Mucosa of descending colon (tissue), 3 donors: Measurements from ENCODE around the gene TK1. TPM values are rescaled to one million over a fixed set of nuclear protein-coding genes. Genes with fewer than 3 reads are reported as not detected.

Experiments
- ATAC-seq: fragments of 200-7000 bp; cut with Tn5 transposase; one replicate; pipeline ENCODE4 v1.9.1; 2020; ENCODE audit warnings: mild to moderate bottlenecking, moderate library complexity
- DNase-seq, 3 donors: peaks; one replicate each; pipeline ENCODE4 v3.0.0-alpha.2; 2020
- H3K36me3 ChIP-seq: fragments of 200-600 bp; one replicate; pipeline ENCODE4 v1.8.0; 2021; ENCODE audit warnings: low read depth, mild to moderate bottlenecking
- H3K4me1 ChIP-seq: fragments of 200-600 bp; one replicate; pipeline ENCODE4 v1.8.0; 2021; ENCODE audit warnings: low read depth, mild to moderate bottlenecking
- H3K4me3 ChIP-seq: fragments of 200-600 bp; one replicate; pipeline ENCODE4 v1.8.0; 2021; ENCODE audit warnings: mild to moderate bottlenecking
- H3K9me3 ChIP-seq: fragments of 200-600 bp; one replicate; pipeline ENCODE4 v1.8.0; 2021; ENCODE audit warnings: mild to moderate bottlenecking
- CTCF ChIP-seq: fragments of 200-600 bp; IDR thresholded peaks from one replicate; pipeline ENCODE4 v1.8.0; 2022; ENCODE audit warnings: antibody characterized with exemption, mild to moderate bottlenecking
- intact Hi-C, 2 donors: fragments of 100-400 bp; cut with DNase I in 1 of 2; cut with micrococcal nuclease in 1 of 2; formaldehyde crosslinking; loops; one replicate each; pipeline versions ENCODE4 v1.11.0 to v1.11.1; 2022; cut with DNase I, micrococcal nuclease
- total RNA-seq, 3 donors: library from RNA; stranded (reverse); fragmentation: NEBNext Ultra II Directional in 2 of 3; extraction: Animal tissue kit (Norgen Biotek cat#: 25700) in 2 of 3; gene quantifications; one replicate each; pipeline versions ENCODE4 v1.2.1 to v1.2.4, GENCODE V29; 2021 to 2023
- donor health status: DM: no; HTN: no; CAD: no; lungs with moderate emphysema.
- donor health status: DM: no; HTN: no; CAD: no.
- donor health status: DM: no; HTN: yes; CAD: no.

TK1 gene
- total RNA-seq, 3 donors from 2014 or later: 8.9 to 46.5 (median 10.2) TPM

DNA sequence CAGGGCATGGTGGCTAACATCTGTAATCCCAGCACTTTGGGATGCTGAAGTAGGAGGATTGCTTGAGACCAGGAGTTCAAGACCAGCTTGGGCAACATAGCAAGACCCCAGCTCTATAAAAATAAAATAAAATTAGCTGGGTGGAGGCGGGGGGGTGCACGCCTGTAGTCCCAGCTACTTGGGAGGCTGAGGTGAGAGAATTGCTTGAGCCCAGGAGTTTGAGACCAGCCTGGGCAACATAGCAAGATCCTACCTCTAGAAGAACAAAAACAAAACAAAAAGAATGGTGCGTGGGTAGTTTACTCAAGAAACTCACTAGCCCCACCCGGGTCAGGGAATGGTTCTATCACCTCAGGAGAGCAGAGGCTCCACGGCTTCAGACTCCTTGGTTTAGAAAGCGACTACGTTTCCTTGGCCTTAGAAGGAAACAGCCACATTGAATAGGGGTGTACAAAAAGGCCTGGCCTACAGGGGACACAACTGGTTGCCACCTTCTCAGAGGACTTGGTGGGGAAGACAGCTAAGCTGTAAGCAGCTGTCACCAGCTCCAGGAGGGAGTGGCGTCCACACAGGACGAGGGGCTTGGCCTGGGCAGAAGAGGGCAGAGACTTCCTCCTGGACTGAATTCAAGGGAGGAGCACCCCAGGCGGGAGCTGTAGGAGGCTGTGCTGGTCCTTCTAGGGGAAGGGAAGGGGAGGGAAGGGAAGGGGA is 716 bp downstream of the TK1 start:
- peak; percentile 72 for ATAC-seq
- intact Hi-C loops: loop anchor here in 1 of 2 donors (5.0 kb wide), 1 partner anchor 74 kb away; no protein-coding TSS in a partner anchor

GRCh38 chr17:78184868-78185267 is 2.0 kb downstream of the TK1 start:
- ATAC-seq (no peak), DNase-seq (no peak)
- no peak for TF ChIP-seq CTCF
- no peak overlapping the region for H3K4me3 ChIP-seq
- no peaks in the 10 kb centered on the region for H3K9me3 ChIP-seq
- H3K4me1 ChIP-seq: peaks cover 5% of the 10 kb centered on the region
- H3K36me3 ChIP-seq: no peaks in the 10 kb centered on the region
- intact Hi-C loops: loop anchor here in 1 of 2 donors (5.0 kb wide), 1 partner anchor 73 kb away; no protein-coding TSS in a partner anchor

More for the DNA sequence above, 716 bp downstream of the TK1 start:
- no peak for TF ChIP-seq CTCF
- H3K36me3 ChIP-seq: no peaks in the 10 kb centered on the region
- H3K4me3 ChIP-seq: no peak overlapping the region
- H3K4me1 ChIP-seq: peaks cover 5% of the 10 kb centered on the region
- H3K9me3 ChIP-seq: no peaks in the 10 kb centered on the region
- peak; percentile 73 to 86 (median 81) for DNase-seq

DNA sequence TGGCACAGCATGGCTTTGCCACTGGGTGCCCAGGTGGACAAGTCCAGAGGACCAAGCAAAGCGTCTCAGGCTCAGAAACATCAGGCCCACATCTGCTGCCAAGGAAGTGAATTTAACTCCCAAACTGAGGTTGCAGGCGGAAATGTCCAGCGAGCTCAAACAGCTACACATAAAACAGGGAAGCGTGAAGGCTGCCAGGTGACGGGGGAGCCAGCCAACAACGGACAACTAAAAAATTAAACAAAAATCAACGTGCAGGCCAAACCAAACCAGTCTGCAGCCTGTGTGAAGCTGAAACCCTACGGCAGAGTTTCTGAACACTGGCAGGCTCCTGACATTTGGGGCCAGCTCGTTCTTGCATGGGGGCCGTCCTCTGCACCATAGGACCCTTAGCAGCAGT is 2.5 kb downstream of the TK1 start:
- Histone ChIP-seq H3K4me3 (no peak overlapping the region), H3K4me1 (peaks cover 5% of the 10 kb centered on the region), H3K9me3 (no peaks in the 10 kb centered on the region), H3K36me3 (no peaks in the 10 kb centered on the region)
- intact Hi-C loops: no loop called here
- ATAC-seq: no peak
- no peak for DNase-seq
- no peak for TF ChIP-seq CTCF

DNA sequence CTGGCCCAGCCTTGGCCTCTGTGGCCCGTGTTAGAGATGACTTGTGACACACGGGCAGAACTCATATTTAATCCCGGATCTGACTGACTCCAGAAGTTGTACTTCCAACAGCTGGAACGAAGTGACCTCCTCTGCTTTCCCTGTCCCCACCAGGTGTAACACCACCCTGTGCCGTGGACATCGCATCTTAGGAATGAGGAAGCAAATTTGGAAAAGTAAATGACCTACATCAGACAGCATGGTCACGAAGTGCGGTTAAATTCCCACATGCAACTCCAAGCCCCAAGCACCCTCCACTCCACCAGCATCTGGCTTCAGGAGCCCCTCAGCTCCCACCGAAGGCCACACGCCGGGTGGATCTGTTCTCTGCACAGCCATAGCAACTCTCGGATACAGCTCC is 2.9 kb downstream of the TK1 start:
- H3K4me3 ChIP-seq: no peak overlapping the region
- peaks cover 9% of the 10 kb centered on the region for H3K4me1 ChIP-seq
- DNase-seq (no peak), ATAC-seq (no peak)
- H3K9me3 ChIP-seq: no peaks in the 10 kb centered on the region
- intact Hi-C loops: no loop called here
- no peaks in the 10 kb centered on the region for H3K36me3 ChIP-seq
- TF ChIP-seq CTCF: no peak

- DNase-seq (no peak), ATAC-seq (no peak)
- Histone ChIP-seq H3K4me3 (no peak overlapping the region), H3K4me1 (peaks cover 8% of the 10 kb centered on the region), H3K9me3 (no peaks in the 10 kb centered on the region), H3K36me3 (no peaks in the 10 kb centered on the region)
- TF ChIP-seq CTCF: no peak
- intact Hi-C loops: no loop called here
Observed at GRCh38 chr17:78182504-78182903, 4.3 kb downstream of the TK1 start.
